IMR-90 (cell line): ENCODE results near the gene UBASH3A. TPM values are rescaled to one million over a fixed set of nuclear protein-coding genes. Genes with fewer than 3 reads are reported as not detected.

Experiments
- ATAC-seq: fragments of 200-7000 bp; cut with Tn5 transposase; 2 replicates; pipeline ENCODE4 v1.9.1; 2020; ENCODE audit warnings: low read depth, mild to moderate bottlenecking, moderate library complexity
- BruUV-seq: library from RNA; stranded (reverse); fragments of 400-500 nt; replicated peaks from 2 replicates; lab custom pipeline; 2021; lab: Mats Ljungman, UMichigan
- CTCF ChIA-PET: fragments of 300-600 bp; formaldehyde crosslinking; extraction: SDS; loops from one replicate; lab custom pipeline; 2021; ENCODE audit warnings: antibody characterized with exemption; lab: Yijun Ruan, JAX
- POLR2A ChIA-PET: fragments of 300-600 bp; sonication (Branson Sonifier 250); formaldehyde crosslinking; loops from one replicate; lab custom pipeline; 2022; ENCODE audit warnings: antibody characterized with exemption; ENCODE audit not compliant: unreplicated experiment; lab: Charles Lee
- DNase-seq: peaks from one replicate; pipeline ENCODE4 v3.0.0; 2013
- H2AFZ ChIP-seq: replicated peaks from 2 replicates; pipeline ENCODE3; 2013; ENCODE audit warnings: low read length, mild to moderate bottlenecking; ENCODE audit not compliant: poor library complexity
- H2AK5ac ChIP-seq: 2 replicates; pipeline ENCODE4 v1.6.1; 2013; ENCODE audit warnings: low read depth, low read length, inconsistent platforms
- H2AK9ac ChIP-seq: replicated peaks from 2 replicates; pipeline ENCODE3; 2013; ENCODE audit warnings: mild to moderate bottlenecking, low read depth, low read length, moderate library complexity; ENCODE audit not compliant: poor library complexity
- H2BK120ac ChIP-seq: 2 replicates; pipeline ENCODE4 v1.6.1; 2013; ENCODE audit warnings: low read depth, low read length, inconsistent platforms
- H2BK15ac ChIP-seq: 3 replicates; pipeline ENCODE4 v1.6.1; 2013; ENCODE audit warnings: low read depth, low read length, inconsistent platforms
- H2BK20ac ChIP-seq: 2 replicates; pipeline ENCODE4 v1.6.1; 2013; ENCODE audit warnings: low read depth, mild to moderate bottlenecking, inconsistent platforms, low read length, moderate library complexity
- H2BK5ac ChIP-seq: 2 replicates; pipeline ENCODE4 v1.6.1; 2013; ENCODE audit warnings: mild to moderate bottlenecking, low read depth, low read length, inconsistent platforms; ENCODE audit not compliant: poor library complexity, severe bottlenecking
- H3K14ac ChIP-seq: replicated peaks from 2 replicates; pipeline ENCODE4 v1.6.1; 2013; ENCODE audit warnings: low read depth, low read length, inconsistent platforms
- H3K18ac ChIP-seq: 2 replicates; pipeline ENCODE4 v1.6.1; 2013; ENCODE audit warnings: low read depth, low read length, control low read depth
- H3K23ac ChIP-seq: 2 replicates; pipeline ENCODE4 v1.6.1; 2013; ENCODE audit warnings: low read depth, low read length, inconsistent platforms
- H3K27ac ChIP-seq: 2 replicates; pipeline ENCODE4 v1.5.1; 2013; ENCODE audit warnings: mild to moderate bottlenecking, control low read depth, low read length; ENCODE audit not compliant: insufficient read depth
- H3K27me3 ChIP-seq: 2 replicates; pipeline ENCODE4 v1.6.1; 2013; ENCODE audit warnings: low read length; ENCODE audit not compliant: control insufficient read depth, insufficient read depth
- H3K36me3 ChIP-seq: 2 replicates; pipeline ENCODE4 v1.6.1; 2013; ENCODE audit warnings: low read length, mixed read lengths; ENCODE audit not compliant: control insufficient read depth, insufficient read depth
- H3K4ac ChIP-seq: 2 replicates; pipeline ENCODE4 v1.6.1; 2013; ENCODE audit warnings: low read depth, low read length, inconsistent platforms
- H3K4me1 ChIP-seq: 2 replicates; pipeline ENCODE4 v1.6.1; 2013; ENCODE audit warnings: low read length, mixed read lengths; ENCODE audit not compliant: control insufficient read depth, insufficient read depth
- H3K4me2 ChIP-seq: 2 replicates; pipeline ENCODE4 v1.6.1; 2013; ENCODE audit warnings: low read depth, mild to moderate bottlenecking, control low read depth, low read length, moderate library complexity
- H3K4me3 ChIP-seq: 2 replicates; pipeline ENCODE4 v1.5.1; 2013; ENCODE audit warnings: low read depth, mild to moderate bottlenecking, control low read depth, low read length, moderate library complexity; ENCODE audit not compliant: insufficient read depth
- H3K56ac ChIP-seq: 2 replicates; pipeline ENCODE4 v1.6.1; 2013; ENCODE audit warnings: low read length, inconsistent platforms; ENCODE audit not compliant: insufficient read depth; ENCODE audit errors: extremely low read depth
- H3K79me1 ChIP-seq, 2 experiments: 2 replicates each; pipeline ENCODE4 v1.6.1; 2013; ENCODE audit warnings: low read length in 2 of 2, inconsistent platforms in 1 of 2, low read depth in 1 of 2
- H3K9ac ChIP-seq: 2 replicates; pipeline ENCODE4 v1.6.1; 2013; ENCODE audit warnings: low read depth, low read length, control low read depth
- H3K9me1 ChIP-seq: 2 replicates; pipeline ENCODE4 v1.6.1; 2013; ENCODE audit warnings: low read length, inconsistent platforms; ENCODE audit not compliant: insufficient read depth
- H3K9me3 ChIP-seq: 2 replicates; pipeline ENCODE4 v1.6.1; 2013; ENCODE audit warnings: low read length; ENCODE audit not compliant: control insufficient read depth, insufficient read depth
- H4K20me1 ChIP-seq: 2 replicates; pipeline ENCODE4 v1.6.1; 2013; ENCODE audit warnings: low read length, inconsistent platforms; ENCODE audit not compliant: insufficient read depth
- H4K5ac ChIP-seq: 2 replicates; pipeline ENCODE4 v1.6.1; 2013; ENCODE audit warnings: mild to moderate bottlenecking, low read depth, low read length, control low read depth
- H4K8ac ChIP-seq, 2 experiments: 2 replicates each; pipeline ENCODE4 v1.6.1; 2013; ENCODE audit warnings: low read depth in 2 of 2, low read length in 2 of 2, control low read depth in 1 of 2, inconsistent platforms in 1 of 2
- H4K91ac ChIP-seq: 2 replicates; pipeline ENCODE4 v1.6.1; 2013; ENCODE audit warnings: low read depth, low read length, inconsistent platforms; ENCODE audit not compliant: insufficient read depth
- BHLHE40 ChIP-seq: fragments of 150-350 bp; IDR thresholded peaks from 2 replicates; pipeline ENCODE4 v1.6.1; 2016; ENCODE audit warnings: mild to moderate bottlenecking, low read depth, low read length
- CEBPB ChIP-seq: IDR thresholded peaks from 2 replicates; pipeline ENCODE4 v1.6.1; 2012; ENCODE audit warnings: low read depth, low read length, improper control_type of control experiment
- CHD1 ChIP-seq: IDR thresholded peaks from 2 replicates; pipeline ENCODE4 v1.6.1; 2012; ENCODE audit warnings: low read depth, low read length, improper control_type of control experiment
- FOS ChIP-seq: fragments of 150-350 bp; IDR thresholded peaks from 2 replicates; pipeline ENCODE4 v1.6.1; 2016; ENCODE audit warnings: low read depth, low read length
- MAFK ChIP-seq: IDR thresholded peaks from 2 replicates; pipeline ENCODE4 v1.6.1; 2012; ENCODE audit warnings: low read depth, low read length, improper control_type of control experiment
- MAZ ChIP-seq: IDR thresholded peaks from 2 replicates; pipeline ENCODE4 v1.6.1; 2012; ENCODE audit warnings: low read depth, mild to moderate bottlenecking, low read length, improper control_type of control experiment, moderate library complexity, borderline replicate concordance
- MXI1 ChIP-seq: IDR thresholded peaks from 2 replicates; pipeline ENCODE4 v1.6.1; 2012; ENCODE audit warnings: low read depth, mild to moderate bottlenecking, low read length, moderate library complexity, borderline replicate concordance
- NFE2L2 ChIP-seq: fragments of 150-350 bp; IDR thresholded peaks from 2 replicates; pipeline ENCODE4 v1.6.1; 2016; ENCODE audit warnings: low read depth, mild to moderate bottlenecking, low read length
- POLR2A ChIP-seq: IDR thresholded peaks from 2 replicates; pipeline ENCODE4 v1.6.1; 2012; ENCODE audit warnings: mild to moderate bottlenecking, low read depth, low read length
- RAD21 ChIP-seq: IDR thresholded peaks from 2 replicates; pipeline ENCODE4 v1.6.1; 2012; ENCODE audit warnings: low read length, improper control_type of control experiment
- RCOR1 ChIP-seq: IDR thresholded peaks from 2 replicates; pipeline ENCODE4 v1.6.1; 2012; ENCODE audit warnings: mild to moderate bottlenecking, low read length, improper control_type of control experiment; ENCODE audit not compliant: insufficient replicate concordance
- RFX5 ChIP-seq: IDR thresholded peaks from 2 replicates; pipeline ENCODE4 v1.8.0; 2012; ENCODE audit warnings: low read depth, mild to moderate bottlenecking, low read length, moderate library complexity
- SMC3 ChIP-seq: fragments of 150-350 bp; IDR thresholded peaks from 2 replicates; pipeline ENCODE4 v1.6.1; 2016; ENCODE audit warnings: low read depth, mild to moderate bottlenecking, antibody characterized with exemption, low read length, moderate library complexity
- WGBS, 2 experiments: methylation state at CpG; one replicate each; pipeline versions ENCODE4 v1.1.5 to v1.1.7; 2013; ENCODE audit warnings: missing lambda C conversion rate in 2 of 2; ENCODE audit not compliant: insufficient read length in 1 of 2; ENCODE audit errors: extremely low coverage in 2 of 2; 5-methylcytosine and 5-hydroxymethylcytosine counted together
- dilution Hi-C: fragments of 300-500 bp; cut with HindIII; formaldehyde crosslinking; loops from one replicate; pipeline ENCODE4 v1.14.3; 2018; ENCODE audit warnings: low sequenced_read_pairs; ENCODE audit not compliant: unreplicated experiment
- in situ Hi-C: fragments of 300-500 bp; cut with MboI; formaldehyde crosslinking; loops from 3 replicates; pipeline ENCODE4 v1.14.3; 2019; ENCODE audit warnings: low sequenced_read_pairs, inconsistent platforms, mixed read lengths
- intact Hi-C: fragments of 100-400 bp; cut with micrococcal nuclease; formaldehyde crosslinking; loops from 2 replicates; pipeline ENCODE4 v1.10.0; 2022
- polyA plus RNA-seq, 3 experiments: library from polyadenylated mRNA; depleted of rRNA; stranded (reverse); fragments of >200 nt; gene quantifications; 2 replicates each; pipeline ENCODE4 v1.2.3, GENCODE V29; 2012; ENCODE audit warnings: low replicate concordance in 1 of 3
- total RNA-seq: library from RNA; depleted of rRNA; stranded (reverse); fragments of >200 nt; gene quantifications from 2 replicates; pipeline ENCODE4 v1.2.3, GENCODE V29; 2012
- TF ChIP-seq, protein P1 (sequence below): conservative IDR thresholded peaks from 2 replicates; pipeline ENCODE4 v1.5.1; 2012; ENCODE audit warnings: mild to moderate bottlenecking, low read depth, low read length, improper control_type of control experiment
- TF ChIP-seq, protein P2 (sequence below): fragments of 150-350 bp; IDR thresholded peaks from 2 replicates; pipeline ENCODE4 v1.6.1; 2017; ENCODE audit warnings: mild to moderate bottlenecking, antibody characterized with exemption, low read length, low read depth
- TF ChIP-seq, protein P3 (sequence below): fragments of 150-350 bp; IDR thresholded peaks from 2 replicates; pipeline ENCODE4 v1.6.1; 2016; ENCODE audit warnings: low read depth, mild to moderate bottlenecking, low read length, moderate library complexity, borderline replicate concordance

Gene UBASH3A
- total and polyA plus RNA-seq, 2 of the 4 experiments (the other 2 are of a cell fraction), result not detected

DNA sequence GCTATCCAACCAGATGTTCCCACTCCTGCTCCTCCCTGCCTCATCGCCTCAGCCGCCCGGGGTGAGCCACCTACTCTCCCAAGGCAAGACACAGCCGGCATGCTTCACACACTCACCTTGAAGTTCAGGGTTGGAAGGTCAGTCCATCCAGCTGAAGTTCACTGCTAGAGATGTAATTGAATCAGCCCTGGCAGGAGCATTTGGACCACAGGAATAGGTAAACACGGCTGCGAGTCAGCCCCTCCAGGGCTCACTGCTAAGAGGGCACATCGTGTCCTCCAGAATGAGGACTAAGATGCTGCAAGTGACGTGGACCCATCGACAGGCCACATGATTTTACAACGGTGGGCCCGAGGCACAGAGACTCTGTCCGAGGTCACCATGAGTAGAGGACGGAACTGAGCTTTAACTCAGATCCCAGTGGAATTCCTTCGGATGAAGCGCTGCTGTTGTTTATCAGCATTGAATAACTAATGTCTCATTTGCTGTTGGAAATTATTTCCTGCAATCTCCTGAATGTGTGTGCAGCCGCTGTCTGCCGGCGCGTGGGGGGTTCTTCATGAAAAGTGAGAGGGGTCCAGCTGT lies 50.4 kb downstream of the UBASH3A start:
- Histone ChIP-seq H4K20me1 (no peaks in the 10 kb centered on the region), H3K9me1 (no peaks in the 10 kb centered on the region), H3K79me1 (no peaks in the 10 kb centered on the region), H3K4me2 (no peak overlapping the region), H3K27ac (no peak overlapping the region), H3K27me3 (peaks cover 16% of the 10 kb centered on the region; the same call in 1 of the 2 replicates), H3K4me1 (no peaks in the 10 kb centered on the region), H2BK15ac (no peak overlapping the region), H2BK5ac (no peak overlapping the region), H3K23ac (no peak overlapping the region), H3K9me3 (no peaks in the 10 kb centered on the region), H3K56ac (no peak overlapping the region), H3K14ac (no peak overlapping the region), H3K18ac (no peak overlapping the region), H4K8ac (no peak overlapping the region), H2AK5ac (no peak overlapping the region), H3K4me3 (no peak overlapping the region), H3K9ac (no peak overlapping the region), H4K5ac (no peak overlapping the region), H2AFZ (no peak overlapping the region), H2BK120ac (no peak overlapping the region), H3K36me3 (no peaks in the 10 kb centered on the region), H2BK20ac (no peak overlapping the region), H3K4ac (no peak overlapping the region), H2AK9ac (no peak overlapping the region), H4K91ac (no peak overlapping the region)
- ChIA-PET POLR2A (no interaction called here), CTCF (no interaction called here)
- intact Hi-C loops (no loop called here), in situ Hi-C loops (no loop called here), dilution Hi-C loops (no loop called here)
- DNase-seq, result no peak
- BruUV-seq, result no TSS peak
- no peak for ATAC-seq
- no peak for TF ChIP-seq MXI1
- TF ChIP-seq, protein P1, sequence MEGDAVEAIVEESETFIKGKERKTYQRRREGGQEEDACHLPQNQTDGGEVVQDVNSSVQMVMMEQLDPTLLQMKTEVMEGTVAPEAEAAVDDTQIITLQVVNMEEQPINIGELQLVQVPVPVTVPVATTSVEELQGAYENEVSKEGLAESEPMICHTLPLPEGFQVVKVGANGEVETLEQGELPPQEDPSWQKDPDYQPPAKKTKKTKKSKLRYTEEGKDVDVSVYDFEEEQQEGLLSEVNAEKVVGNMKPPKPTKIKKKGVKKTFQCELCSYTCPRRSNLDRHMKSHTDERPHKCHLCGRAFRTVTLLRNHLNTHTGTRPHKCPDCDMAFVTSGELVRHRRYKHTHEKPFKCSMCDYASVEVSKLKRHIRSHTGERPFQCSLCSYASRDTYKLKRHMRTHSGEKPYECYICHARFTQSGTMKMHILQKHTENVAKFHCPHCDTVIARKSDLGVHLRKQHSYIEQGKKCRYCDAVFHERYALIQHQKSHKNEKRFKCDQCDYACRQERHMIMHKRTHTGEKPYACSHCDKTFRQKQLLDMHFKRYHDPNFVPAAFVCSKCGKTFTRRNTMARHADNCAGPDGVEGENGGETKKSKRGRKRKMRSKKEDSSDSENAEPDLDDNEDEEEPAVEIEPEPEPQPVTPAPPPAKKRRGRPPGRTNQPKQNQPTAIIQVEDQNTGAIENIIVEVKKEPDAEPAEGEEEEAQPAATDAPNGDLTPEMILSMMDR, result no peak
- TF ChIP-seq POLR2A, result no peak
- TF ChIP-seq RFX5, result no peak
- TF ChIP-seq NFE2L2, result no peak
- no peak for TF ChIP-seq MAFK
- no peak for TF ChIP-seq CHD1
- no peak for TF ChIP-seq RAD21
- TF ChIP-seq, protein P2, sequence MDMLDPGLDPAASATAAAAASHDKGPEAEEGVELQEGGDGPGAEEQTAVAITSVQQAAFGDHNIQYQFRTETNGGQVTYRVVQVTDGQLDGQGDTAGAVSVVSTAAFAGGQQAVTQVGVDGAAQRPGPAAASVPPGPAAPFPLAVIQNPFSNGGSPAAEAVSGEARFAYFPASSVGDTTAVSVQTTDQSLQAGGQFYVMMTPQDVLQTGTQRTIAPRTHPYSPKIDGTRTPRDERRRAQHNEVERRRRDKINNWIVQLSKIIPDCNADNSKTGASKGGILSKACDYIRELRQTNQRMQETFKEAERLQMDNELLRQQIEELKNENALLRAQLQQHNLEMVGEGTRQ, result no peak
- TF ChIP-seq CEBPB, result no peak
- TF ChIP-seq, protein P3, sequence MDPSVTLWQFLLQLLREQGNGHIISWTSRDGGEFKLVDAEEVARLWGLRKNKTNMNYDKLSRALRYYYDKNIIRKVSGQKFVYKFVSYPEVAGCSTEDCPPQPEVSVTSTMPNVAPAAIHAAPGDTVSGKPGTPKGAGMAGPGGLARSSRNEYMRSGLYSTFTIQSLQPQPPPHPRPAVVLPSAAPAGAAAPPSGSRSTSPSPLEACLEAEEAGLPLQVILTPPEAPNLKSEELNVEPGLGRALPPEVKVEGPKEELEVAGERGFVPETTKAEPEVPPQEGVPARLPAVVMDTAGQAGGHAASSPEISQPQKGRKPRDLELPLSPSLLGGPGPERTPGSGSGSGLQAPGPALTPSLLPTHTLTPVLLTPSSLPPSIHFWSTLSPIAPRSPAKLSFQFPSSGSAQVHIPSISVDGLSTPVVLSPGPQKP, result no peak
- TF ChIP-seq BHLHE40, result no peak
- no peak for TF ChIP-seq FOS
- TF ChIP-seq RCOR1, result no peak
- TF ChIP-seq MAZ, result no peak
- TF ChIP-seq SMC3, result no peak
- 66% methylated on average over 6 of the region's 19 CpGs; no CpG with 5 or more reads in 1 of the 2 experiments for WGBS, 2 experiments
